CD14-positive monocyte (primary cell): Measurements from ENCODE around the gene FLRT1. TPM values are rescaled to one million over a fixed set of nuclear protein-coding genes. Genes with fewer than 3 reads are reported as not detected.

Experiments used
- DNase-seq, 3 donors: peaks; one replicate each; pipeline ENCODE4 v3.0.0-alpha.2; 2011 to 2022
- H2AFZ ChIP-seq: 2 replicates; pipeline ENCODE4 v1.6.0; 2012; ENCODE audit warnings: mild to moderate bottlenecking, low read depth, low read length, inconsistent platforms; ENCODE audit not compliant: insufficient read depth, poor library complexity, severe bottlenecking
- H3K27ac ChIP-seq, 2 donors: 1 replicate in 1 of 2; 2 replicates in 1 of 2; pipeline ENCODE4 v1.5.1; 2012 to 2013; ENCODE audit warnings: low read length in 2 of 2, control low read depth in 1 of 2, inconsistent platforms in 1 of 2, low read depth in 1 of 2, mild to moderate bottlenecking in 1 of 2
- H3K27me3 ChIP-seq, 2 donors: one replicate each; pipeline versions ENCODE4 v1.6.0 to v1.6.1; 2011 to 2013; ENCODE audit warnings: low read length in 2 of 2; ENCODE audit not compliant: control insufficient read depth in 2 of 2, insufficient read depth in 2 of 2
- H3K36me3 ChIP-seq, 2 donors: replicated peaks in 1 of 2; 1 replicate in 1 of 2; 2 replicates in 1 of 2; pipeline versions ENCODE4 v1.5.1 to v1.6.1; 2012 to 2013; ENCODE audit warnings: low read length in 2 of 2, control low read depth in 1 of 2, inconsistent platforms in 1 of 2, mild to moderate bottlenecking in 1 of 2; ENCODE audit not compliant: insufficient read depth in 2 of 2, control insufficient read depth in 1 of 2
- H3K4me1 ChIP-seq, 2 donors: 1 replicate in 1 of 2; 2 replicates in 1 of 2; pipeline versions ENCODE4 v1.5.1 to v1.6.1; 2012 to 2013; ENCODE audit warnings: low read length in 2 of 2, control low read depth in 1 of 2, inconsistent platforms in 1 of 2, mild to moderate bottlenecking in 1 of 2, moderate library complexity in 1 of 2; ENCODE audit not compliant: insufficient read depth in 2 of 2, control insufficient read depth in 1 of 2
- H3K4me2 ChIP-seq: replicated peaks from 2 replicates; pipeline ENCODE3; 2012; ENCODE audit warnings: low read length, moderate library complexity, mild to moderate bottlenecking; ENCODE audit not compliant: poor library complexity, severe bottlenecking; ENCODE audit errors: extremely low read depth
- H3K4me3 ChIP-seq, 3 experiments: fragments of 200-600 bp in 1 of 3; sonication (generic) in 1 of 3; replicated peaks in 1 of 3; 1 replicate in 2 of 3; 2 replicates in 1 of 3; pipeline ENCODE4 v1.5.1; 2011 to 2013; ENCODE audit warnings: low read length in 3 of 3, mild to moderate bottlenecking in 3 of 3, control low read depth in 2 of 3, low read depth in 2 of 3, inconsistent platforms in 1 of 3, moderate library complexity in 1 of 3
- H3K79me2 ChIP-seq: 2 replicates; pipeline ENCODE4 v1.6.0; 2012; ENCODE audit warnings: mild to moderate bottlenecking, control low read depth, inconsistent platforms, low read length, moderate library complexity; ENCODE audit not compliant: insufficient read depth
- H3K9ac ChIP-seq: 2 replicates; pipeline ENCODE4 v1.6.0; 2017; ENCODE audit warnings: low read length, mild to moderate bottlenecking; ENCODE audit not compliant: insufficient read depth, poor library complexity, severe bottlenecking
- H3K9me3 ChIP-seq, 2 donors: replicated peaks in 1 of 2; 1 replicate in 1 of 2; 2 replicates in 1 of 2; pipeline versions ENCODE4 v1.5.1 to v1.6.1; 2012 to 2013; ENCODE audit warnings: low read length in 2 of 2, control low read depth in 1 of 2; ENCODE audit not compliant: control insufficient read depth in 1 of 2, insufficient read depth in 1 of 2
- H4K20me1 ChIP-seq: 2 replicates; pipeline ENCODE4 v1.6.0; 2012; ENCODE audit warnings: mild to moderate bottlenecking, low read length, control low read depth, moderate library complexity; ENCODE audit not compliant: insufficient read depth
- H3K27ac Mint-ChIP-seq, 7 donors: one replicate each; pipeline ENCODE4 v1.8.0; 2020; ENCODE audit warnings: mild to moderate bottlenecking in 7 of 7, mixed read lengths in 7 of 7, moderate library complexity in 6 of 7, inconsistent platforms in 2 of 7
- H3K27me3 Mint-ChIP-seq, 3 donors: one replicate each; pipeline ENCODE4 v1.8.0; 2021 to 2022; ENCODE audit warnings: low read depth in 3 of 3, mild to moderate bottlenecking in 3 of 3, mixed read lengths in 3 of 3, moderate library complexity in 3 of 3, inconsistent platforms in 1 of 3
- H3K36me3 Mint-ChIP-seq, 2 donors: one replicate each; pipeline ENCODE4 v1.8.0; 2020; ENCODE audit warnings: mixed read lengths in 2 of 2, inconsistent platforms in 1 of 2, mild to moderate bottlenecking in 1 of 2
- H3K4me1 Mint-ChIP-seq: one replicate; pipeline ENCODE4 v1.8.0; 2020; ENCODE audit warnings: mild to moderate bottlenecking, mixed read lengths
- H3K4me3 Mint-ChIP-seq, 2 donors: one replicate each; pipeline ENCODE4 v1.8.0; 2020; ENCODE audit warnings: mild to moderate bottlenecking in 2 of 2, mixed read lengths in 2 of 2, moderate library complexity in 1 of 2
- H3K9me3 Mint-ChIP-seq, 7 donors: one replicate each; pipeline ENCODE4 v1.8.0; 2020 to 2022; ENCODE audit warnings: mixed read lengths in 7 of 7, mild to moderate bottlenecking in 6 of 7, moderate library complexity in 6 of 7, inconsistent platforms in 2 of 7
- WGBS: methylation state at CpG from one replicate; pipeline ENCODE4 v1.1.5; 2013; ENCODE audit warnings: missing lambda C conversion rate; ENCODE audit not compliant: insufficient coverage; 5-methylcytosine and 5-hydroxymethylcytosine counted together
- intact Hi-C, 2 donors: fragments of 100-400 bp; cut with micrococcal nuclease; formaldehyde crosslinking; loops; one replicate each; pipeline versions ENCODE4 v1.15.0 to v1.15.1; 2023
- polyA plus RNA-seq, 3 donors: library from polyadenylated mRNA; depleted of rRNA in 1 of 3; unstranded in 2 of 3; stranded (reverse) in 1 of 3; fragments of 300-500 nt in 2 of 3; fragments of >200 nt in 1 of 3; fragmentation: Illumina TruSeq in 2 of 3; gene quantifications; 1 replicate in 2 of 3; 2 replicates in 1 of 3; pipeline ENCODE4 v1.2.3, GENCODE V29; 2012 to 2021
- TF ChIP-seq, protein P1 (sequence below): fragments of 200-600 bp; IDR thresholded peaks from one replicate; pipeline ENCODE4 v1.8.0; 2022; ENCODE audit warnings: antibody characterized with exemption, mild to moderate bottlenecking

Gene FLRT1
- polyA plus RNA-seq, 3 donors: not detected

DNA sequence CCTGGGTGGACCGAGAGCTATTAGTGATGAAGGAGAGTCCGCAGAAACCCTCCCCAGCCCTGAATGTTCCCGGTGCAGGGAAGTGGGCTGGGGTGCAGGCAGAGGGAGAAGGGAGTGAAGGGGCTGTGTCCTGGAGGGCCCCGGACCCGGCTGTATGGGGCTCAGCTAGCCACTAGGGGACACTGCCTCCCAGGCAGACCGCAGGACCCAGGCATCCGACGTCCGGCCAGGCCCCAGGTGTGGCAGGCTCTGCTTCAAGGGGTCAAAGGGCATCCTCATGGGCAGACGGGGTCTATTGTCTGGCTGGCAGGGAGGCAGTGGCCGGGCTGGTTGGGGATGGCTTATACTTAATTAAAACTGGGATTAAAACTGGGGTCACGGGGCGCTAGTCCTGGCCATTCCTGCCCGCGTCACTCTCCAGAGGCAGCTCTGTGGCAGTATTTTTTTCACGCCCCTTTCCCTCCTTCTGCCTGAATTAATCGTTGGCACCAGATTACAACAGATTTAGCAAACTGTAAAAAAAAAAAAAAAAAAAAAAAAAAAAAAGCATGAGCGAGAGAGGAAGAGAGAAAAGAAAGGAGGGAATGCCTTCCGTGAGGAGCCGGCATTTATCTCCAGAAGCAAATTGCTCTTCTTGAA, 5.1 kb downstream of the FLRT1 start:
- 88% methylated on average over 12 of the region's 20 CpGs for WGBS
- H3K4me2 ChIP-seq: no peak overlapping the region
- Mint-ChIP-seq H3K27ac (no peak overlapping the region), H3K9me3 (peaks cover 0 to 6% (median 0%) of the 10 kb centered on the region in 7 donors), H3K27me3 (peaks cover 20 to 35% (median 20%) of the 10 kb centered on the region in 3 donors), H3K4me1 (peaks cover 2% of the 10 kb centered on the region), H3K4me3 (no peak overlapping the region), H3K36me3 (no peaks in the 10 kb centered on the region)
- no peak overlapping the region for H3K4me3 ChIP-seq
- no peak overlapping the region for H3K9ac ChIP-seq
- no peak overlapping the region for H3K27ac ChIP-seq
- no peaks in the 10 kb centered on the region for H4K20me1 ChIP-seq
- no peaks in the 10 kb centered on the region for H3K79me2 ChIP-seq
- H3K4me1 ChIP-seq: peaks cover 0 to 10% of the 10 kb centered on the region in 2 donors
- DNase-seq: no peak
- H3K9me3 ChIP-seq: no peaks in the 10 kb centered on the region
- TF ChIP-seq, protein P1, sequence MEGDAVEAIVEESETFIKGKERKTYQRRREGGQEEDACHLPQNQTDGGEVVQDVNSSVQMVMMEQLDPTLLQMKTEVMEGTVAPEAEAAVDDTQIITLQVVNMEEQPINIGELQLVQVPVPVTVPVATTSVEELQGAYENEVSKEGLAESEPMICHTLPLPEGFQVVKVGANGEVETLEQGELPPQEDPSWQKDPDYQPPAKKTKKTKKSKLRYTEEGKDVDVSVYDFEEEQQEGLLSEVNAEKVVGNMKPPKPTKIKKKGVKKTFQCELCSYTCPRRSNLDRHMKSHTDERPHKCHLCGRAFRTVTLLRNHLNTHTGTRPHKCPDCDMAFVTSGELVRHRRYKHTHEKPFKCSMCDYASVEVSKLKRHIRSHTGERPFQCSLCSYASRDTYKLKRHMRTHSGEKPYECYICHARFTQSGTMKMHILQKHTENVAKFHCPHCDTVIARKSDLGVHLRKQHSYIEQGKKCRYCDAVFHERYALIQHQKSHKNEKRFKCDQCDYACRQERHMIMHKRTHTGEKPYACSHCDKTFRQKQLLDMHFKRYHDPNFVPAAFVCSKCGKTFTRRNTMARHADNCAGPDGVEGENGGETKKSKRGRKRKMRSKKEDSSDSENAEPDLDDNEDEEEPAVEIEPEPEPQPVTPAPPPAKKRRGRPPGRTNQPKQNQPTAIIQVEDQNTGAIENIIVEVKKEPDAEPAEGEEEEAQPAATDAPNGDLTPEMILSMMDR: peak; percentile 19
- H2AFZ ChIP-seq: no peak overlapping the region
- H3K36me3 ChIP-seq: no peaks in the 10 kb centered on the region
- intact Hi-C loops: no loop called here
- H3K27me3 ChIP-seq: peaks cover 13 to 25% of the 10 kb centered on the region in 2 donors

DNA sequence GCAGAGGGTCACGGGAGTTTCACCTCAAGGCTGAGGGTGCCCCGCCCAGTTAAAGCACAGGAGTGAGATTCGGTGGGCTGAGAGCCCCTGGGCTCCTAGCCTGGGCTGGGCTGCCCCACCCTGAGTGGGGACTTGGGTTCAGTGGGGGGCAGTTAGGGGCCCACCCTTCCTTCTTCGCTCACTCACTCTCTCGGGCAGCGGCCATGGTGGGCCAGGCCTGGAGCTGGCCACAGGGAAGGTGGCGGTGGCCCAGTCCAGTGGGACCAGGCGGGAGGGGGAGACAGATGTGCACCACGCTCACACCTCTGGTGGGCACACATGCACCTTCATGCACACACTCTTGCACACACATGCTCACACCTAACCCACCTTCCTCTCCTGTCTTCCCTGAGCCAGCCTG, 6.1 kb downstream of the FLRT1 start:
- Histone ChIP-seq H3K79me2 (no peaks in the 10 kb centered on the region), H2AFZ (no peak overlapping the region), H3K4me1 (no peaks in the 10 kb centered on the region), H3K4me2 (no peak overlapping the region), H3K27me3 (peaks cover 6 to 17% of the 10 kb centered on the region in 2 donors), H3K9me3 (no peaks in the 10 kb centered on the region), H4K20me1 (no peaks in the 10 kb centered on the region), H3K27ac (no peak overlapping the region), H3K9ac (no peak overlapping the region), H3K4me3 (no peak overlapping the region), H3K36me3 (no peaks in the 10 kb centered on the region)
- no peak for DNase-seq
- 96% methylated on average over 9 of the region's 9 CpGs for WGBS
- H3K9me3 Mint-ChIP-seq: peaks cover 0 to 6% (median 0%) of the 10 kb centered on the region in 7 donors
- H3K36me3 Mint-ChIP-seq: no peaks in the 10 kb centered on the region
- peaks cover 15 to 24% (median 17%) of the 10 kb centered on the region in 3 donors for H3K27me3 Mint-ChIP-seq
- TF ChIP-seq, protein P1: no peak
- no peak overlapping the region for H3K4me3 Mint-ChIP-seq
- intact Hi-C loops: no loop called here
- peaks cover 2% of the 10 kb centered on the region for H3K4me1 Mint-ChIP-seq
- H3K27ac Mint-ChIP-seq: no peak overlapping the region
